SK-N-SH (cell line): Measurements from ENCODE around the gene COP1. TPM values are rescaled to one million over a fixed set of nuclear protein-coding genes. Genes with fewer than 3 reads are reported as not detected.
"Not testable (repeated sequence)": the region's sequence is repeated elsewhere in the genome, so short reads cannot be mapped to it uniquely, and the experiment has no call there.

Experiments used
- CTCF ChIA-PET: fragments of 300-600, 350-600 bp; formaldehyde crosslinking; extraction: SDS; loops from one replicate; lab custom pipeline; 2021; lab: Yijun Ruan, JAX
- POLR2A ChIA-PET: fragments of 350-600 bp; sonication (Branson Sonifier 250); formaldehyde crosslinking; extraction: SDS; loops from one replicate; lab custom pipeline; 2020; ENCODE audit warnings: antibody characterized with exemption, inconsistent platforms; lab: Yijun Ruan, JAX
- DNase-seq: peaks from one replicate; pipeline ENCODE4 v3.0.0; 2012
- H2AFZ ChIP-seq: fragments of 200-600 bp; sonication (generic); 2 replicates; pipeline ENCODE4 v1.8.1; 2016; ENCODE audit warnings: antibody characterized with exemption, mild to moderate bottlenecking, low read depth
- H3F3A ChIP-seq: fragments of 200-600 bp; sonication (generic); replicated peaks from 2 replicates; pipeline ENCODE3; 2016; ENCODE audit warnings: antibody characterized with exemption, mild to moderate bottlenecking; ENCODE audit not compliant: insufficient read depth
- H3K27ac ChIP-seq, 2 experiments: fragments of 200-500 bp in 1 of 2; fragments of 200-600 bp in 1 of 2; sonication (Bioruptor generic) in 1 of 2; sonication (generic), shearing (Covaris generic) in 1 of 2; 2 replicates each; pipeline versions ENCODE4 v1.5.1 to v1.6.1; 2014 to 2016; ENCODE audit warnings: low read depth in 2 of 2, inconsistent platforms in 1 of 2, low read length in 1 of 2, mild to moderate bottlenecking in 1 of 2, mixed read lengths in 1 of 2
- H3K27me3 ChIP-seq: fragments of 200-600 bp; sonication (generic), shearing (Covaris generic); 2 replicates; pipeline ENCODE4 v1.6.1; 2016; ENCODE audit warnings: mixed run types; ENCODE audit not compliant: insufficient read depth
- H3K36me3 ChIP-seq, 2 experiments: fragments of 200-500 bp in 1 of 2; fragments of 200-600 bp in 1 of 2; sonication (Bioruptor generic) in 1 of 2; sonication (generic) in 1 of 2; replicated peaks in 1 of 2; 2 replicates each; pipeline versions ENCODE3 to v1.5.1; 2014 to 2016; ENCODE audit warnings: low read length in 1 of 2, mild to moderate bottlenecking in 1 of 2; ENCODE audit not compliant: insufficient read depth in 2 of 2, control insufficient read depth in 1 of 2
- H3K4me1 ChIP-seq, 2 experiments: fragments of 200-500 bp in 1 of 2; fragments of 200-600 bp in 1 of 2; sonication (Bioruptor generic) in 1 of 2; sonication (generic), shearing (Covaris generic) in 1 of 2; 2 replicates each; pipeline versions ENCODE4 v1.5.1 to v1.6.1; 2014 to 2016; ENCODE audit warnings: low read depth in 1 of 2, low read length in 1 of 2, mixed run types in 1 of 2; ENCODE audit not compliant: insufficient read depth in 2 of 2, control insufficient read depth in 1 of 2
- H3K4me2 ChIP-seq: fragments of 200-600 bp; sonication (generic), shearing (Covaris generic); 2 replicates; pipeline ENCODE4 v1.6.1; 2017; ENCODE audit warnings: mixed run types
- H3K4me3 ChIP-seq, 2 experiments: fragments of 200-500 bp in 1 of 2; fragments of 200-600 bp in 1 of 2; sonication (Bioruptor generic) in 1 of 2; sonication (generic), shearing (Covaris generic) in 1 of 2; 2 replicates each; pipeline versions ENCODE4 v1.5.1 to v1.8.1; 2014 to 2016; ENCODE audit warnings: low read depth in 2 of 2, inconsistent platforms in 1 of 2, low read length in 1 of 2, mild to moderate bottlenecking in 1 of 2, mixed read lengths in 1 of 2, moderate library complexity in 1 of 2
- H3K79me2 ChIP-seq: fragments of 200-600 bp; sonication (generic); 2 replicates; pipeline ENCODE4 v1.8.1; 2017; ENCODE audit warnings: mild to moderate bottlenecking; ENCODE audit not compliant: insufficient read depth
- H3K9ac ChIP-seq: fragments of 200-600 bp; sonication (generic); 2 replicates; pipeline ENCODE4 v1.6.1; 2017; ENCODE audit warnings: mixed run types
- H3K9me2 ChIP-seq: fragments of 200-600 bp; sonication (generic); 2 replicates; pipeline ENCODE4 v1.6.1; 2017; ENCODE audit warnings: mixed run types
- H3K9me3 ChIP-seq: fragments of 200-600 bp; sonication (generic); 2 replicates; pipeline ENCODE4 v1.6.1; 2017; ENCODE audit warnings: mixed run types, mild to moderate bottlenecking, moderate library complexity
- H4K20me1 ChIP-seq: fragments of 200-600 bp; sonication (generic); 2 replicates; pipeline ENCODE4 v1.6.1; 2017; ENCODE audit warnings: mild to moderate bottlenecking, mixed run types; ENCODE audit not compliant: insufficient read depth
- EP300 ChIP-seq, 2 experiments: IDR thresholded peaks; 2 replicates each; pipeline versions ENCODE4 v1.4.0 to v1.6.1; 2012; ENCODE audit warnings: borderline replicate concordance in 1 of 2, low read depth in 1 of 2, low read length in 1 of 2
- FOSL2 ChIP-seq: IDR thresholded peaks from 2 replicates; pipeline ENCODE4 v1.4.0; 2012; ENCODE audit warnings: low read depth, mild to moderate bottlenecking, moderate library complexity, borderline replicate concordance
- GABPA ChIP-seq: IDR thresholded peaks from 2 replicates; pipeline ENCODE4 v1.4.0; 2012; ENCODE audit warnings: low read depth, mild to moderate bottlenecking
- JUND ChIP-seq: IDR thresholded peaks from 2 replicates; pipeline ENCODE4 v1.4.0; 2012
- MXI1 ChIP-seq: IDR thresholded peaks from 2 replicates; pipeline ENCODE4 v1.6.1; 2012; ENCODE audit warnings: mild to moderate bottlenecking, low read depth, low read length, improper control_type of control experiment
- NRF1 ChIP-seq: IDR thresholded peaks from 2 replicates; pipeline ENCODE4 v1.6.1; 2012; ENCODE audit warnings: low read depth, mild to moderate bottlenecking, low read length
- RCOR1 ChIP-seq: fragments of 150-350 bp; IDR thresholded peaks from 2 replicates; pipeline ENCODE4 v1.6.1; 2017; ENCODE audit warnings: antibody characterized with exemption, low read length
- RXRA ChIP-seq: IDR thresholded peaks from 2 replicates; pipeline ENCODE4 v1.4.0; 2012; ENCODE audit warnings: low read depth, mild to moderate bottlenecking, borderline replicate concordance
- TCF12 ChIP-seq: IDR thresholded peaks from 2 replicates; pipeline ENCODE4 v1.4.0; 2012
- USF2 ChIP-seq: fragments of 150-350 bp; IDR thresholded peaks from 2 replicates; pipeline ENCODE4 v1.6.1; 2017; ENCODE audit warnings: antibody characterized with exemption, low read length, low read depth, borderline replicate concordance
- YY1 ChIP-seq: IDR thresholded peaks from 2 replicates; pipeline ENCODE4 v1.4.0; 2012; ENCODE audit warnings: low read depth, mild to moderate bottlenecking
- WGBS: methylation state at CpG from one replicate; pipeline ENCODE4 v1.1.6; 2017; ENCODE audit warnings: low lambda C conversion rate; 5-methylcytosine and 5-hydroxymethylcytosine counted together
- polyA plus RNA-seq, 3 experiments: library from polyadenylated mRNA; depleted of rRNA; stranded (reverse); fragments of >200 nt; gene quantifications; 2 replicates each; pipeline ENCODE4 v1.2.3, GENCODE V29; 2012

COP1 gene
- polyA plus RNA-seq, 1 of the 3 experiments (the other 2 are of a cell fraction), result 10.3 TPM

GRCh38 chr1:176206006-176206960 is 803 bp downstream of the COP1 start:
- WGBS, result under 1% methylated on average over 34 of the region's 58 CpGs
- H3K27me3 ChIP-seq, result no peaks in the 10 kb centered on the region
- peak overlapping the region; percentile 74 to 88 for H3K4me3 ChIP-seq
- POLR2A ChIA-PET, result interaction anchor here (0.7 kb wide), 1 partner anchor 1207 kb away, joined by 3 read pairs; the partner anchor contains the start of gene CACYBP
- CTCF ChIA-PET, result interaction anchor here (0.9 kb wide), 1 partner anchor 34 kb away, joined by 3 read pairs; no protein-coding TSS in a partner anchor
- peak overlapping the region; percentile 87 to 96 for H3K27ac ChIP-seq
- peak; percentile 63 for DNase-seq
- peak overlapping the region; percentile 93 for H3K4me2 ChIP-seq
- H3K9ac ChIP-seq, result peak overlapping the region; percentile 90
- peaks cover 0 to 15% of the 10 kb centered on the region in 2 experiments; a peak in 3 of 4 replicates for H3K4me1 ChIP-seq
- TF ChIP-seq YY1 (0 out of 2 replicates have a peak, but pooled peaks have one; percentile 11), FOSL2 (no peak), EP300 (IDR thresholded peaks at IDR 0.05; ENCODE audit: borderline replicate concordance in 1 of 2, low read depth in 1 of 2, low read length in 1 of 2) (0 out of 4 replicates have a peak, but pooled peaks of 1 of the 2 experiments have one; percentile 2), TCF12 (no peak), RCOR1 (0 out of 2 replicates have a peak, but pooled peaks have one; percentile 5), USF2 (no peak), NRF1 (0 out of 2 replicates have a peak, but pooled peaks have one; percentile 13)
- no peaks in the 10 kb centered on the region for H3K36me3 ChIP-seq
- peak overlapping the region; percentile 88; the same call in 1 of the 2 replicates for H2AFZ ChIP-seq
- H4K20me1 ChIP-seq, result peaks cover 41% of the 10 kb centered on the region
- peaks cover under 1% of the 10 kb centered on the region for H3F3A ChIP-seq
- peaks cover 65% of the 10 kb centered on the region for H3K79me2 ChIP-seq
- H3K9me2 ChIP-seq, result no peaks in the 10 kb centered on the region
- no peaks in the 10 kb centered on the region for H3K9me3 ChIP-seq

- no peak for DNase-seq
These were observed 1.7 kb downstream of the COP1 start for GRCh38 chr1:176205332-176205914.

GRCh38 chr1:176204655-176205054 is 2.4 kb downstream of the COP1 start:
- H3K4me1 ChIP-seq, result peaks cover 0 to 15% of the 10 kb centered on the region in 2 experiments; a peak in 3 of 4 replicates
- WGBS, result 77% methylated on average over 9 of the region's 9 CpGs
- H3K27ac ChIP-seq, H3K36me3 ChIP-seq, H3F3A ChIP-seq, POLR2A ChIA-PET, H2AFZ ChIP-seq, DNase-seq, H3K9ac ChIP-seq, H3K9me2 ChIP-seq, H3K9me3 ChIP-seq, H3K27me3 ChIP-seq, CTCF ChIA-PET: not testable (repeated sequence)
- peak overlapping the region; percentile 74 to 88; a peak in 3 of 4 replicates for H3K4me3 ChIP-seq
- peaks cover 81% of the 10 kb centered on the region for H3K79me2 ChIP-seq
- peaks cover 55% of the 10 kb centered on the region for H4K20me1 ChIP-seq
- peak overlapping the region; percentile 93 for H3K4me2 ChIP-seq

More at GRCh38 chr1:176205332-176205914, 1.7 kb downstream of the COP1 start:
- Histone ChIP-seq H3K79me2 (peaks cover 74% of the 10 kb centered on the region), H3K27ac (peak overlapping the region in 1 of 2 experiments; percentile 87; a peak in 2 of 4 replicates), H3K9me3 (no peaks in the 10 kb centered on the region), H4K20me1 (peaks cover 48% of the 10 kb centered on the region), H3K9ac (peak overlapping the region; percentile 90; the same call in 1 of the 2 replicates), H3K4me3 (peak overlapping the region; percentile 74 to 88), H2AFZ (no peak overlapping the region), H3K4me2 (peak overlapping the region; percentile 93), H3K27me3 (no peaks in the 10 kb centered on the region), H3F3A (no peaks in the 10 kb centered on the region), H3K9me2 (no peaks in the 10 kb centered on the region), H3K36me3 (no peaks in the 10 kb centered on the region), H3K4me1 (peaks cover 0 to 15% of the 10 kb centered on the region in 2 experiments; a peak in 3 of 4 replicates)
- ChIA-PET POLR2A (no interaction called here), CTCF (no interaction called here)
- 28% methylated on average over 5 of the region's 5 CpGs for WGBS
- TF ChIP-seq JUND (no peak), MXI1 (0 out of 2 replicates have a peak, but pooled peaks have one; percentile 16), RXRA (no peak), GABPA (no peak)
